HFFc6 (cell line): ENCODE measurements around the gene ZNF10. TPM values are rescaled to one million over a fixed set of nuclear protein-coding genes. Genes with fewer than 3 reads are reported as not detected.

Experiments
- DNase-seq: peaks from one replicate; pipeline ENCODE4 v3.0.0-alpha.2; 2018
- H3K27ac Mint-ChIP-seq: 2 replicates; pipeline ENCODE4 v1.8.0; 2020; ENCODE audit warnings: mild to moderate bottlenecking, mixed read lengths
- H3K27me3 Mint-ChIP-seq: 2 replicates; pipeline ENCODE4 v1.8.0; 2021; ENCODE audit warnings: mild to moderate bottlenecking, moderate library complexity, mixed read lengths; ENCODE audit not compliant: insufficient read depth
- H3K36me3 Mint-ChIP-seq: 2 replicates; pipeline ENCODE4 v1.8.0; 2021; ENCODE audit warnings: low read depth, mixed read lengths
- H3K4me1 Mint-ChIP-seq: 2 replicates; pipeline ENCODE4 v1.8.0; 2020; ENCODE audit warnings: low read depth, mixed read lengths
- H3K4me3 Mint-ChIP-seq: 2 replicates; pipeline ENCODE4 v1.8.0; 2020; ENCODE audit warnings: mild to moderate bottlenecking, moderate library complexity, mixed read lengths
- H3K9me3 Mint-ChIP-seq: 2 replicates; pipeline ENCODE4 v1.8.0; 2020; ENCODE audit warnings: mild to moderate bottlenecking, mixed read lengths
- CTCF ChIP-seq: fragments of 200-600 bp; sonication (generic); IDR thresholded peaks from 2 replicates; pipeline ENCODE4 v1.5.0; 2021; ENCODE audit warnings: antibody characterized with exemption, mild to moderate bottlenecking
- total RNA-seq, 6 experiments: library from RNA; stranded (reverse); fragmentation: NEBNext Ultra II Directional; extraction: Animal tissue kit (Norgen Biotek cat#: 25700); gene quantifications; 2 replicates in 1 of 6; 3 replicates in 5 of 6; pipeline ENCODE4 v1.2.3, GENCODE V29; 2021

Gene ZNF10
- total RNA-seq, 6 experiments from 2014 or later, result 3.6 to 4.8 (median 4.1) TPM

GRCh38 chr12:133130808-133131128, 341 bp downstream of the ZNF10 start:
- Mint-ChIP-seq H3K27me3 (peaks cover 4% of the 10 kb centered on the region; the same call in 1 of the 2 replicates), H3K27ac (peak overlapping the region; percentile 99), H3K9me3 (peaks cover 74% of the 10 kb centered on the region), H3K36me3 (peaks cover 64% of the 10 kb centered on the region), H3K4me1 (peaks cover 11% of the 10 kb centered on the region), H3K4me3 (peak overlapping the region; percentile 98)
- TF ChIP-seq CTCF, result no peak
- no peak for DNase-seq

- Mint-ChIP-seq H3K4me1 (peaks cover 11% of the 10 kb centered on the region), H3K9me3 (peaks cover 84% of the 10 kb centered on the region), H3K4me3 (no peak overlapping the region), H3K27me3 (no peaks in the 10 kb centered on the region), H3K36me3 (peaks cover 82% of the 10 kb centered on the region), H3K27ac (no peak overlapping the region)
- DNase-seq, result no peak
- no peak for TF ChIP-seq CTCF
Measured at GRCh38 chr12:133135747-133136146, 5.3 kb downstream of the ZNF10 start.

GRCh38 chr12:133145981-133146380, 15.6 kb downstream of the ZNF10 start:
- peaks cover 81% of the 10 kb centered on the region for H3K36me3 Mint-ChIP-seq
- no peak overlapping the region for H3K4me3 Mint-ChIP-seq
- no peak for TF ChIP-seq CTCF
- no peaks in the 10 kb centered on the region for H3K27me3 Mint-ChIP-seq
- no peak overlapping the region for H3K27ac Mint-ChIP-seq
- DNase-seq, result no peak
- H3K4me1 Mint-ChIP-seq, result no peaks in the 10 kb centered on the region
- peaks cover 76% of the 10 kb centered on the region for H3K9me3 Mint-ChIP-seq

GRCh38 chr12:133156125-133156690, 25.8 kb downstream of the ZNF10 start:
- DNase-seq, result no peak

GRCh38 chr12:133165776-133166175, 35.3 kb downstream of the ZNF10 start:
- Mint-ChIP-seq H3K36me3 (peaks cover 13% of the 10 kb centered on the region; the same call in 1 of the 2 replicates), H3K27me3 (no peaks in the 10 kb centered on the region), H3K4me1 (no peaks in the 10 kb centered on the region), H3K27ac (no peak overlapping the region), H3K4me3 (no peak overlapping the region), H3K9me3 (peaks cover 85% of the 10 kb centered on the region)
- TF ChIP-seq CTCF, result no peak
- DNase-seq, result no peak

More at GRCh38 chr12:133156125-133156690, 25.8 kb downstream of the ZNF10 start:
- Mint-ChIP-seq H3K4me1 (no peaks in the 10 kb centered on the region), H3K27ac (no peak overlapping the region), H3K9me3 (peaks cover 95% of the 10 kb centered on the region), H3K4me3 (no peak overlapping the region), H3K27me3 (no peaks in the 10 kb centered on the region; the same call in 1 of the 2 replicates), H3K36me3 (peaks cover 92% of the 10 kb centered on the region)
- no peak for TF ChIP-seq CTCF
